HEK293 (cell line): Measurements from ENCODE around the gene ZC3H11A.

Experiments
- ATF2 ChIP-seq: fragments of 450-650 bp; formaldehyde crosslinking; IDR thresholded peaks from 2 replicates; pipeline ENCODE4 v1.5.1; 2016; ENCODE audit warnings: missing biosample characterization, missing genetic modification characterization, low read depth
- GFI1B ChIP-seq: fragments of 450-650 bp; formaldehyde crosslinking; IDR thresholded peaks from 2 replicates; pipeline ENCODE4 v1.5.1; 2016; ENCODE audit warnings: missing biosample characterization, missing genetic modification characterization
- KLF1 ChIP-seq: fragments of 450-650 bp; formaldehyde crosslinking; IDR thresholded peaks from 2 replicates; pipeline ENCODE4 v1.5.1; 2016; ENCODE audit warnings: missing biosample characterization, missing genetic modification characterization
- KLF9 ChIP-seq: fragments of 450-650 bp; formaldehyde crosslinking; IDR thresholded peaks from 2 replicates; pipeline ENCODE4 v1.5.1; 2016; ENCODE audit warnings: missing biosample characterization, missing genetic modification characterization, low read depth
- YY1 ChIP-seq: fragments of 450-650 bp; formaldehyde crosslinking; IDR thresholded peaks from 2 replicates; pipeline ENCODE4 v1.5.1; 2018; ENCODE audit warnings: missing biosample characterization, missing genetic modification characterization
- ZBTB20 ChIP-seq: fragments of 450-650 bp; formaldehyde crosslinking; IDR thresholded peaks from 2 replicates; pipeline ENCODE4 v1.5.1; 2016; ENCODE audit warnings: missing biosample characterization, missing genetic modification characterization
- ZNF394 ChIP-seq: fragments of 450-650 bp; formaldehyde crosslinking; IDR thresholded peaks from 2 replicates; pipeline ENCODE4 v1.5.1; 2016; ENCODE audit warnings: missing biosample characterization, missing genetic modification characterization, mild to moderate bottlenecking, moderate library complexity, borderline replicate concordance
- ZNF404 ChIP-seq: fragments of 450-650 bp; formaldehyde crosslinking; IDR thresholded peaks from 2 replicates; pipeline ENCODE4 v1.5.1; 2017; ENCODE audit warnings: missing biosample characterization, missing genetic modification characterization
- ZNF514 ChIP-seq: fragments of 450-650 bp; formaldehyde crosslinking; IDR thresholded peaks from 2 replicates; pipeline ENCODE4 v1.5.1; 2016; ENCODE audit warnings: missing biosample characterization, missing genetic modification characterization
- ZNF747 ChIP-seq: fragments of 450-650 bp; formaldehyde crosslinking; IDR thresholded peaks from 2 replicates; pipeline ENCODE4 v1.5.1; 2016; ENCODE audit warnings: missing biosample characterization, missing genetic modification characterization
- TF ChIP-seq, protein P1 (sequence below): fragments of 450-650 bp; formaldehyde crosslinking; IDR thresholded peaks from 2 replicates; pipeline ENCODE4 v1.5.1; 2016; ENCODE audit warnings: missing biosample characterization, missing genetic modification characterization

DNA sequence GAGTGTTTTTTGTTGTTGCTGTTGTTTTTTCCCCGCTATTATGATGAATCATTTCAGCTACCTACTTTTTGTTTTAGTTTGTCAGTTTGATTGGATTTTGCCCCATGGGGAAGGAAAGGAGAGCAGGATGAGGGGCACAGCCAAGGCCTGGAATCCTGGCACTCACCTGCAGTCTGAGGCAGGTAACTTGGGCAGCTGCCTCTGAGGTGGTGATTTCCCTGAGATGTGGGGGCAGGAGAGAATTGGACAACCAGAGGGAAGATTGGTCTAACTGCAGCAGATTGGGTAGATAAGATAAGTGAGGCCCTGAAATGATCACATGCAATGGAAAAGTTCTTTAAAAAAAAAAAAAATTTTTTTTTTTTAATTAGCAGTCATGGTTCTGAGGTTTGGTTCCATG, 31.9 kb upstream of the ZC3H11A start:
- TF ChIP-seq, protein P1, sequence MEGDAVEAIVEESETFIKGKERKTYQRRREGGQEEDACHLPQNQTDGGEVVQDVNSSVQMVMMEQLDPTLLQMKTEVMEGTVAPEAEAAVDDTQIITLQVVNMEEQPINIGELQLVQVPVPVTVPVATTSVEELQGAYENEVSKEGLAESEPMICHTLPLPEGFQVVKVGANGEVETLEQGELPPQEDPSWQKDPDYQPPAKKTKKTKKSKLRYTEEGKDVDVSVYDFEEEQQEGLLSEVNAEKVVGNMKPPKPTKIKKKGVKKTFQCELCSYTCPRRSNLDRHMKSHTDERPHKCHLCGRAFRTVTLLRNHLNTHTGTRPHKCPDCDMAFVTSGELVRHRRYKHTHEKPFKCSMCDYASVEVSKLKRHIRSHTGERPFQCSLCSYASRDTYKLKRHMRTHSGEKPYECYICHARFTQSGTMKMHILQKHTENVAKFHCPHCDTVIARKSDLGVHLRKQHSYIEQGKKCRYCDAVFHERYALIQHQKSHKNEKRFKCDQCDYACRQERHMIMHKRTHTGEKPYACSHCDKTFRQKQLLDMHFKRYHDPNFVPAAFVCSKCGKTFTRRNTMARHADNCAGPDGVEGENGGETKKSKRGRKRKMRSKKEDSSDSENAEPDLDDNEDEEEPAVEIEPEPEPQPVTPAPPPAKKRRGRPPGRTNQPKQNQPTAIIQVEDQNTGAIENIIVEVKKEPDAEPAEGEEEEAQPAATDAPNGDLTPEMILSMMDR (tag by site-specific recombination): no peak
- TF ChIP-seq ATF2 (tag by site-specific recombination) (no peak), ZNF404 (tag by site-specific recombination) (no peak), YY1 (no peak), ZNF514 (no peak), GFI1B (tag by site-specific recombination) (no peak), ZBTB20 (no peak), ZNF394 (tag by site-specific recombination) (no peak), KLF1 (no peak), KLF9 (tag by site-specific recombination) (no peak), ZNF747 (no peak)
